K562 (cell line): ENCODE measurements around the gene PLPPR2. TPM values are rescaled to one million over a fixed set of nuclear protein-coding genes. Genes with fewer than 3 reads are reported as not detected.

ENCODE experiments used
- ATF1 ChIP-seq, 2 experiments: fragments of 450-650 bp in 1 of 2; IDR thresholded peaks; 2 replicates each; pipeline ENCODE4 v1.6.1; 2016; ENCODE audit warnings: missing compliant biosample characterization in 1 of 2, missing genetic modification characterization in 1 of 2
- CHCHD3 ChIP-seq: fragments of 250-450 bp; sonication (Bioruptor Pico); IDR thresholded peaks from 2 replicates; pipeline ENCODE4 v2.1.2; 2022; ENCODE audit warnings: mild to moderate bottlenecking
- FOXM1 ChIP-seq, 2 experiments: fragments of 450-650 bp in 1 of 2; sonication (generic) in 1 of 2; formaldehyde crosslinking in 1 of 2; IDR thresholded peaks; 2 replicates each; pipeline versions ENCODE4 v1.6.1 to v1.9.0; 2017 to 2022; ENCODE audit warnings: low read depth in 2 of 2, mild to moderate bottlenecking in 2 of 2, missing genetic modification reagents in 1 of 2, moderate library complexity in 1 of 2
- GTF2E2 ChIP-seq: fragments of 200-800 bp; sonication (Bioruptor generic); IDR thresholded peaks from 2 replicates; pipeline ENCODE4 v1.6.1; 2016; ENCODE audit warnings: missing genetic modification characterization, missing compliant biosample characterization
- HMGN3 ChIP-seq: IDR thresholded peaks from 2 replicates; pipeline ENCODE4 v1.6.1; 2011; ENCODE audit warnings: borderline replicate concordance, low read depth, mild to moderate bottlenecking, mixed read lengths, low read length; ENCODE audit not compliant: insufficient read length; ENCODE audit errors: extremely low read depth
- KAT7 ChIP-seq: sonication (generic); formaldehyde crosslinking; IDR thresholded peaks from 2 replicates; pipeline ENCODE4 v1.8.0; 2022; ENCODE audit warnings: missing genetic modification reagents, mild to moderate bottlenecking, borderline replicate concordance
- KAT8 ChIP-seq: fragments of 450-650 bp; IDR thresholded peaks from 2 replicates; pipeline ENCODE4 v1.6.1; 2016; ENCODE audit warnings: low read depth, mild to moderate bottlenecking
- NCOA6 ChIP-seq: fragments of 450-650 bp; IDR thresholded peaks from 2 replicates; pipeline ENCODE4 v1.6.1; 2017; ENCODE audit warnings: mild to moderate bottlenecking
- PHB ChIP-seq: fragments of 250-450 bp; sonication (Bioruptor Pico); IDR thresholded peaks from 2 replicates; pipeline ENCODE4 v1.5.0; 2021
- PHF20 ChIP-seq: fragments of 450-650 bp; IDR thresholded peaks from 2 replicates; pipeline ENCODE4 v1.6.1; 2018; ENCODE audit not compliant: partially characterized antibody
- PRDM10 ChIP-seq: fragments of 450-650 bp; IDR thresholded peaks from 2 replicates; pipeline ENCODE4 v1.6.1; 2018; ENCODE audit not compliant: partially characterized antibody
- SETDB1 ChIP-seq: IDR thresholded peaks from one replicate; pipeline ENCODE4 v1.6.1; 2012; ENCODE audit warnings: low read length, control low read depth, inconsistent platforms
- TAF7 ChIP-seq: fragments of 450-650 bp; IDR thresholded peaks from 2 replicates; pipeline ENCODE4 v1.6.1; 2016; ENCODE audit warnings: missing genetic modification characterization, missing compliant biosample characterization
- TCFL5 ChIP-seq: fragments of 250-450 bp; sonication (Bioruptor Pico); conservative IDR thresholded peaks from 2 replicates; pipeline ENCODE4 v1.6.1; 2021; ENCODE audit warnings: mild to moderate bottlenecking, moderate library complexity, matching md5 sums
- TEAD4 ChIP-seq, 2 experiments: sonication (generic) in 1 of 2; formaldehyde crosslinking in 1 of 2; IDR thresholded peaks; 2 replicates each; pipeline versions ENCODE4 v1.6.1 to v1.8.0; 2012 to 2022; ENCODE audit warnings: borderline replicate concordance in 1 of 2, inconsistent platforms in 1 of 2, low read length in 1 of 2, mild to moderate bottlenecking in 1 of 2, missing genetic modification reagents in 1 of 2
- XRCC3 ChIP-seq: fragments of 450-650 bp; IDR thresholded peaks from 2 replicates; pipeline ENCODE4 v1.6.1; 2017; ENCODE audit warnings: mild to moderate bottlenecking, moderate library complexity
- ZFP30 ChIP-seq: fragments of 250-450 bp; sonication (Bioruptor Pico); IDR thresholded peaks from 2 replicates; pipeline ENCODE4 v1.8.0; 2022; ENCODE audit warnings: moderate library complexity, mild to moderate bottlenecking, inconsistent platforms, borderline replicate concordance
- ZNF12 ChIP-seq: sonication (generic); formaldehyde crosslinking; IDR thresholded peaks from 2 replicates; pipeline ENCODE4 v1.4.0; 2020; ENCODE audit warnings: mild to moderate bottlenecking, missing genetic modification reagents
- ZNF232 ChIP-seq: sonication (generic); formaldehyde crosslinking; IDR thresholded peaks from 2 replicates; pipeline ENCODE4 v1.8.0; 2022; ENCODE audit warnings: mild to moderate bottlenecking, missing genetic modification reagents
- polyA plus RNA-seq, 8 experiments: library from polyadenylated mRNA; depleted of rRNA in 4 of 8; stranded (reverse) in 5 of 8; unstranded in 3 of 8; fragments of >200 nt; fragmentation: Nextera tagmentation in 2 of 8; fragmentation: Illumina TruSeq in 1 of 8; extraction: Ambion mirVana in 2 of 8; extraction: Trizol in 1 of 8; gene quantifications; 2 replicates each; pipeline versions ENCODE4 v1.2.1 to v1.2.3, GENCODE V29; 2011 to 2014; ENCODE audit warnings: inconsistent platforms in 1 of 8, missing spikeins in 1 of 8
- total RNA-seq, 7 experiments: library from RNA; depleted of rRNA in 6 of 7; stranded (reverse); fragments of >200 nt in 6 of 7; fragmentation: Illumina TruSeq in 2 of 7; extraction: Trizol in 2 of 7; gene quantifications; 2 replicates each; pipeline versions ENCODE4 v1.2.1 to v1.2.3, GENCODE V29; 2011 to 2021; ENCODE audit warnings: low replicate concordance in 1 of 7
- TF ChIP-seq, protein P1 (sequence below): fragments of 250-450 bp; sonication (Bioruptor Pico); IDR thresholded peaks from 2 replicates; pipeline ENCODE4 v1.4.0; 2020; ENCODE audit warnings: mild to moderate bottlenecking, moderate library complexity, borderline replicate concordance

The PLPPR2 gene
- total and polyA plus RNA-seq, 9 of the 15 experiments (the other 6 are each of a cell fraction or from before 2014, with no cell fraction given), result 0.49 to 15.9 (median 3.4) TPM

DNA sequence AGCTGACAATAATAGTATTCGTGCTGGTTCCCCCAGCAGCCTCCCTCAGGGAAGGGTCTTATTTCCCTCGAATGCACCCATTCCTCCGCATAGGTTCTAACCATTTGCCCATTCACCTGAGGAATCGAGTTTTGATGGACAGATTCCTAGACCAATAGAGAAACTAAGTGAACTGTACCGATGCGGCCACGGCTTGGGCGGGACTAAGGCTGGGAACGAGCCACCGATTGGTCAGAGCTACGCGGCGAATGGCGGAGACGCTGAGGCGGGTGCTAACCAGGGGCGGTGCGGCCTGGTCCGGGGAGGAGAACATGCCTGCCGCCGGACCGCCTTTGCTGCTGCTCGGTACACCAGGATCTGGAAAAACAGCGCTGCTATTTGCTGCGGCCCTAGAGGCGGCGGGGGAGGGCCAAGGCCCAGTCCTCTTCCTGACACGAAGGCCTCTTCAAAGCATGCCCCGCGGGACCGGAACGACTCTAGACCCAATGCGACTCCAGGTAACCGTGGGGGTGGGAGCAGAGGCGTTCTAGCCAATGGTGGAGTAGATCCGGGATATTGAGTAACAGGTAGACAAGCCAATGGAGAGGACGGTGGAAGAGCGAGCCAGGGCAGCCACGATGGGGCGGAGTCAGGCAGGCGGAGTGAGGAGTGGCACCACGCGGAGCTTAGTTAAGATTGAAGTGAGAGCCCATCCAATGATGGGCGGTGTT lies 19.4 kb downstream of the PLPPR2 start, which contains the start of gene SWSAP1 (continued):
- TF ChIP-seq FOXM1 (IDR thresholded peaks at IDR 0.05; ENCODE audit: low read depth) (no peak), FOXM1 (CRISPR knock-in tag; IDR thresholded peaks at IDR 0.05; ENCODE audit: low read depth) (peak; percentile 51; the same call in 1 of the 2 replicates), GTF2E2 (tag) (peak; percentile 44), ATF1 (CRISPR knock-in tag; IDR thresholded peaks at IDR 0.05) (no peak), ATF1 (tag; IDR thresholded peaks at IDR 0.05) (peak; percentile 94), HMGN3 (no peak), PRDM10 (no peak), PHB (CRISPR knock-in tag) (no peak), TAF7 (tag) (peak; percentile 81), NCOA6 (no peak), TCFL5 (CRISPR knock-in tag) (no peak), KAT8 (no peak), ZNF232 (CRISPR knock-in tag) (no peak), CHCHD3 (CRISPR knock-in tag) (no peak), KAT7 (CRISPR knock-in tag) (no peak; the same call in 1 of the 2 replicates), SETDB1 (no peak), ZNF12 (0 out of 2 replicates have a peak, but pooled peaks have one; percentile 17), XRCC3 (no peak), ZFP30 (CRISPR knock-in tag) (no peak), PHF20 (peak; percentile 91), TEAD4 (IDR thresholded peaks at IDR 0.05; ENCODE audit: low read length) (0 out of 2 replicates have a peak, but pooled peaks have one; percentile 3), TEAD4 (CRISPR knock-in tag; IDR thresholded peaks at IDR 0.05; ENCODE audit: borderline replicate concordance) (no peak)
- TF ChIP-seq, protein P1, sequence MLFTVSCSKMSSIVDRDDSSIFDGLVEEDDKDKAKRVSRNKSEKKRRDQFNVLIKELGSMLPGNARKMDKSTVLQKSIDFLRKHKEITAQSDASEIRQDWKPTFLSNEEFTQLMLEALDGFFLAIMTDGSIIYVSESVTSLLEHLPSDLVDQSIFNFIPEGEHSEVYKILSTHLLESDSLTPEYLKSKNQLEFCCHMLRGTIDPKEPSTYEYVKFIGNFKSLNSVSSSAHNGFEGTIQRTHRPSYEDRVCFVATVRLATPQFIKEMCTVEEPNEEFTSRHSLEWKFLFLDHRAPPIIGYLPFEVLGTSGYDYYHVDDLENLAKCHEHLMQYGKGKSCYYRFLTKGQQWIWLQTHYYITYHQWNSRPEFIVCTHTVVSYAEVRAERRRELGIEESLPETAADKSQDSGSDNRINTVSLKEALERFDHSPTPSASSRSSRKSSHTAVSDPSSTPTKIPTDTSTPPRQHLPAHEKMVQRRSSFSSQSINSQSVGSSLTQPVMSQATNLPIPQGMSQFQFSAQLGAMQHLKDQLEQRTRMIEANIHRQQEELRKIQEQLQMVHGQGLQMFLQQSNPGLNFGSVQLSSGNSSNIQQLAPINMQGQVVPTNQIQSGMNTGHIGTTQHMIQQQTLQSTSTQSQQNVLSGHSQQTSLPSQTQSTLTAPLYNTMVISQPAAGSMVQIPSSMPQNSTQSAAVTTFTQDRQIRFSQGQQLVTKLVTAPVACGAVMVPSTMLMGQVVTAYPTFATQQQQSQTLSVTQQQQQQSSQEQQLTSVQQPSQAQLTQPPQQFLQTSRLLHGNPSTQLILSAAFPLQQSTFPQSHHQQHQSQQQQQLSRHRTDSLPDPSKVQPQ (CRISPR knock-in tag), result 0 out of 2 replicates have a peak, but pooled peaks have one; percentile 22
